GM23338 (cell line): Measurements from ENCODE around the gene LYST. TPM values are rescaled to one million over a fixed set of nuclear protein-coding genes. Genes with fewer than 3 reads are reported as not detected.
"Not testable (repeated sequence)": the region's sequence is repeated elsewhere in the genome, so short reads cannot be mapped to it uniquely, and the experiment has no call there.

ENCODE experiments used
- ATAC-seq: fragments of 200-7000 bp; cut with Tn5 transposase; 3 replicates; pipeline ENCODE4 v1.9.1; 2020
- DNase-seq: peaks from one replicate; pipeline ENCODE4 v3.0.0-alpha.2; 2015; ENCODE audit warnings: low spot score
- H2AFZ ChIP-seq: fragments of 200-600 bp; sonication (generic); 2 replicates; pipeline ENCODE4 v1.8.0; 2016; ENCODE audit warnings: antibody characterized with exemption, mild to moderate bottlenecking, moderate library complexity
- H3F3A ChIP-seq: fragments of 200-600 bp; sonication (generic); replicated peaks from 2 replicates; pipeline ENCODE4 v1.8.0; 2017; ENCODE audit warnings: antibody characterized with exemption, mixed run types, low read depth
- H3K27ac ChIP-seq: fragments of 200-600 bp; sonication (generic); 2 replicates; pipeline ENCODE4 v1.6.1; 2016; ENCODE audit warnings: low read depth
- H3K27me3 ChIP-seq: fragments of 200-600 bp; sonication (generic); 2 replicates; pipeline ENCODE4 v1.8.0; 2016; ENCODE audit warnings: mild to moderate bottlenecking, mixed run types, moderate library complexity; ENCODE audit not compliant: insufficient read depth
- H3K36me3 ChIP-seq: fragments of 200-600 bp; sonication (generic); 2 replicates; pipeline ENCODE4 v1.8.0; 2016; ENCODE audit warnings: mild to moderate bottlenecking; ENCODE audit not compliant: insufficient read depth
- H3K4me1 ChIP-seq: fragments of 200-600 bp; sonication (generic); 2 replicates; pipeline ENCODE4 v1.8.0; 2016; ENCODE audit warnings: mild to moderate bottlenecking, moderate library complexity; ENCODE audit not compliant: insufficient read depth
- H3K4me2 ChIP-seq: fragments of 200-600 bp; sonication (generic); 2 replicates; pipeline ENCODE4 v1.7.1; 2017; ENCODE audit warnings: mixed run types
- H3K4me3 ChIP-seq: fragments of 200-600 bp; sonication (generic); 2 replicates; pipeline ENCODE4 v1.6.1; 2016; ENCODE audit warnings: mixed run types
- H3K79me2 ChIP-seq: fragments of 200-600 bp; sonication (generic); replicated peaks from 2 replicates; pipeline ENCODE4 v1.8.0; 2017; ENCODE audit warnings: mild to moderate bottlenecking; ENCODE audit not compliant: insufficient read depth
- H3K9me2 ChIP-seq: fragments of 200-600 bp; sonication (generic); 2 replicates; pipeline ENCODE4 v1.8.0; 2017; ENCODE audit not compliant: insufficient read depth
- H4K20me1 ChIP-seq: fragments of 200-600 bp; sonication (generic); replicated peaks from 2 replicates; pipeline ENCODE4 v1.8.0; 2017; ENCODE audit warnings: mild to moderate bottlenecking; ENCODE audit not compliant: insufficient read depth
- H3K27ac Mint-ChIP-seq: 2 replicates; pipeline ENCODE4 v1.8.0; 2020; ENCODE audit warnings: inconsistent platforms, mild to moderate bottlenecking, moderate library complexity, mixed read lengths
- H3K27me3 Mint-ChIP-seq: 3 replicates; pipeline ENCODE4 v1.8.0; 2022; ENCODE audit warnings: low read depth, mild to moderate bottlenecking, moderate library complexity, mixed read lengths, inconsistent platforms; ENCODE audit not compliant: insufficient read depth, poor library complexity
- H3K36me3 Mint-ChIP-seq: 3 replicates; pipeline ENCODE4 v1.8.0; 2021; ENCODE audit warnings: low read depth, mild to moderate bottlenecking, inconsistent platforms, moderate library complexity, mixed read lengths
- H3K4me1 Mint-ChIP-seq: 3 replicates; pipeline ENCODE4 v1.8.0; 2020; ENCODE audit warnings: mild to moderate bottlenecking, inconsistent platforms, mixed read lengths
- H3K4me3 Mint-ChIP-seq: 3 replicates; pipeline ENCODE4 v1.8.0; 2021; ENCODE audit warnings: moderate library complexity, mild to moderate bottlenecking, inconsistent platforms, mixed read lengths
- H3K9me3 Mint-ChIP-seq: 3 replicates; pipeline ENCODE4 v1.8.0; 2020; ENCODE audit warnings: moderate library complexity, mild to moderate bottlenecking, inconsistent platforms, mixed read lengths
- EZH2 ChIP-seq: fragments of 200-600 bp; sonication (generic); IDR thresholded peaks from one replicate; pipeline ENCODE4 v1.8.0; 2017; ENCODE audit warnings: antibody characterized with exemption, mild to moderate bottlenecking, low read depth; ENCODE audit not compliant: unreplicated experiment
- EZH2phosphoT487 ChIP-seq: fragments of 200-600 bp; sonication (generic); IDR thresholded peaks from one replicate; pipeline ENCODE4 v1.8.1; 2018; ENCODE audit warnings: antibody characterized with exemption; ENCODE audit not compliant: unreplicated experiment
- ZNF114 ChIP-seq: fragments of 250-450 bp; sonication (Bioruptor Pico); IDR thresholded peaks from 2 replicates; pipeline ENCODE4 v1.5.0; 2020; ENCODE audit warnings: mild to moderate bottlenecking, moderate library complexity
- ZNF331 ChIP-seq: fragments of 250-450 bp; sonication (Bioruptor Pico); IDR thresholded peaks from 2 replicates; pipeline ENCODE4 v1.5.0; 2020; ENCODE audit warnings: low read depth, mild to moderate bottlenecking, moderate library complexity
- polyA plus RNA-seq: library from polyadenylated mRNA; unstranded; fragments of >200 nt; fragmentation: Nextera tagmentation; extraction: Ambion mirVana; gene quantifications from 2 replicates; pipeline ENCODE4 v1.2.1, GENCODE V29; 2016
- total RNA-seq: library from RNA; depleted of rRNA; stranded (reverse); fragments of >200 nt; shearing (Covaris generic); gene quantifications from 2 replicates; pipeline ENCODE4 v1.2.3, GENCODE V29; 2014
- TF ChIP-seq, protein P1 (sequence below): IDR thresholded peaks from 2 replicates; pipeline ENCODE4 v1.6.1; 2016; ENCODE audit warnings: antibody characterized with exemption
- TF ChIP-seq, protein P2 (sequence below): IDR thresholded peaks from one replicate; pipeline ENCODE4 v1.6.1; 2018; ENCODE audit warnings: antibody characterized with exemption; ENCODE audit not compliant: unreplicated experiment
- TF ChIP-seq, protein P3 (sequence below), 2 experiments: fragments of 200-600 bp in 1 of 2; sonication (generic) in 1 of 2; conservative IDR thresholded peaks; 2 replicates each; pipeline versions ENCODE4 v1.5.1 to v1.6.1; 2016 to 2017; ENCODE audit warnings: antibody characterized with exemption in 2 of 2, low read depth in 2 of 2, mild to moderate bottlenecking in 2 of 2, moderate library complexity in 1 of 2

The LYST gene
- total and polyA plus RNA-seq, 2 experiments from 2014 or later, result 0.21 to 1.0 TPM

GRCh38 chr1:235648407-235648907, 218.2 kb downstream of the LYST start:
- H3K9me3 Mint-ChIP-seq, result no peaks in the 10 kb centered on the region
- Histone ChIP-seq H3K79me2 (peaks cover 51% of the 10 kb centered on the region), H2AFZ (peak overlapping the region; percentile 82), H3K4me3 (peak overlapping the region; percentile 86), H3K4me1 (peaks cover 33% of the 10 kb centered on the region), H3K36me3 (no peaks in the 10 kb centered on the region), H3K27ac (peak overlapping the region; percentile 57; the same call in 1 of the 2 replicates), H3K27me3 (peaks cover 19% of the 10 kb centered on the region), H3K9me2 (peaks cover 3% of the 10 kb centered on the region; the same call in 1 of the 2 replicates), H3F3A (no peaks in the 10 kb centered on the region; the same call in 1 of the 2 replicates), H4K20me1 (peaks cover 8% of the 10 kb centered on the region; the same call in 1 of the 2 replicates), H3K4me2 (peak overlapping the region; percentile 97)
- peak overlapping the region; percentile 87 for H3K4me3 Mint-ChIP-seq
- peaks cover 34% of the 10 kb centered on the region for H3K27me3 Mint-ChIP-seq
- TF ChIP-seq ZNF331 (CRISPR knock-in tag), result no peak
- no peak for TF ChIP-seq EZH2
- TF ChIP-seq, protein P1, sequence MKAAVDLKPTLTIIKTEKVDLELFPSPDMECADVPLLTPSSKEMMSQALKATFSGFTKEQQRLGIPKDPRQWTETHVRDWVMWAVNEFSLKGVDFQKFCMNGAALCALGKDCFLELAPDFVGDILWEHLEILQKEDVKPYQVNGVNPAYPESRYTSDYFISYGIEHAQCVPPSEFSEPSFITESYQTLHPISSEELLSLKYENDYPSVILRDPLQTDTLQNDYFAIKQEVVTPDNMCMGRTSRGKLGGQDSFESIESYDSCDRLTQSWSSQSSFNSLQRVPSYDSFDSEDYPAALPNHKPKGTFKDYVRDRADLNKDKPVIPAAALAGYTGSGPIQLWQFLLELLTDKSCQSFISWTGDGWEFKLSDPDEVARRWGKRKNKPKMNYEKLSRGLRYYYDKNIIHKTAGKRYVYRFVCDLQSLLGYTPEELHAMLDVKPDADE, result no peak
- TF ChIP-seq, protein P2, sequence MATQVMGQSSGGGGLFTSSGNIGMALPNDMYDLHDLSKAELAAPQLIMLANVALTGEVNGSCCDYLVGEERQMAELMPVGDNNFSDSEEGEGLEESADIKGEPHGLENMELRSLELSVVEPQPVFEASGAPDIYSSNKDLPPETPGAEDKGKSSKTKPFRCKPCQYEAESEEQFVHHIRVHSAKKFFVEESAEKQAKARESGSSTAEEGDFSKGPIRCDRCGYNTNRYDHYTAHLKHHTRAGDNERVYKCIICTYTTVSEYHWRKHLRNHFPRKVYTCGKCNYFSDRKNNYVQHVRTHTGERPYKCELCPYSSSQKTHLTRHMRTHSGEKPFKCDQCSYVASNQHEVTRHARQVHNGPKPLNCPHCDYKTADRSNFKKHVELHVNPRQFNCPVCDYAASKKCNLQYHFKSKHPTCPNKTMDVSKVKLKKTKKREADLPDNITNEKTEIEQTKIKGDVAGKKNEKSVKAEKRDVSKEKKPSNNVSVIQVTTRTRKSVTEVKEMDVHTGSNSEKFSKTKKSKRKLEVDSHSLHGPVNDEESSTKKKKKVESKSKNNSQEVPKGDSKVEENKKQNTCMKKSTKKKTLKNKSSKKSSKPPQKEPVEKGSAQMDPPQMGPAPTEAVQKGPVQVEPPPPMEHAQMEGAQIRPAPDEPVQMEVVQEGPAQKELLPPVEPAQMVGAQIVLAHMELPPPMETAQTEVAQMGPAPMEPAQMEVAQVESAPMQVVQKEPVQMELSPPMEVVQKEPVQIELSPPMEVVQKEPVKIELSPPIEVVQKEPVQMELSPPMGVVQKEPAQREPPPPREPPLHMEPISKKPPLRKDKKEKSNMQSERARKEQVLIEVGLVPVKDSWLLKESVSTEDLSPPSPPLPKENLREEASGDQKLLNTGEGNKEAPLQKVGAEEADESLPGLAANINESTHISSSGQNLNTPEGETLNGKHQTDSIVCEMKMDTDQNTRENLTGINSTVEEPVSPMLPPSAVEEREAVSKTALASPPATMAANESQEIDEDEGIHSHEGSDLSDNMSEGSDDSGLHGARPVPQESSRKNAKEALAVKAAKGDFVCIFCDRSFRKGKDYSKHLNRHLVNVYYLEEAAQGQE, result no peak
- TF ChIP-seq, protein P3, sequence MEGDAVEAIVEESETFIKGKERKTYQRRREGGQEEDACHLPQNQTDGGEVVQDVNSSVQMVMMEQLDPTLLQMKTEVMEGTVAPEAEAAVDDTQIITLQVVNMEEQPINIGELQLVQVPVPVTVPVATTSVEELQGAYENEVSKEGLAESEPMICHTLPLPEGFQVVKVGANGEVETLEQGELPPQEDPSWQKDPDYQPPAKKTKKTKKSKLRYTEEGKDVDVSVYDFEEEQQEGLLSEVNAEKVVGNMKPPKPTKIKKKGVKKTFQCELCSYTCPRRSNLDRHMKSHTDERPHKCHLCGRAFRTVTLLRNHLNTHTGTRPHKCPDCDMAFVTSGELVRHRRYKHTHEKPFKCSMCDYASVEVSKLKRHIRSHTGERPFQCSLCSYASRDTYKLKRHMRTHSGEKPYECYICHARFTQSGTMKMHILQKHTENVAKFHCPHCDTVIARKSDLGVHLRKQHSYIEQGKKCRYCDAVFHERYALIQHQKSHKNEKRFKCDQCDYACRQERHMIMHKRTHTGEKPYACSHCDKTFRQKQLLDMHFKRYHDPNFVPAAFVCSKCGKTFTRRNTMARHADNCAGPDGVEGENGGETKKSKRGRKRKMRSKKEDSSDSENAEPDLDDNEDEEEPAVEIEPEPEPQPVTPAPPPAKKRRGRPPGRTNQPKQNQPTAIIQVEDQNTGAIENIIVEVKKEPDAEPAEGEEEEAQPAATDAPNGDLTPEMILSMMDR (conservative IDR thresholded peaks at IDR 0.05; ENCODE audit: low read depth in 2 of 2), result no peak
- TF ChIP-seq ZNF114 (CRISPR knock-in tag), result no peak
- TF ChIP-seq EZH2phosphoT487, result no peak
- H3K4me1 Mint-ChIP-seq, result peaks cover 51% of the 10 kb centered on the region
- H3K27ac Mint-ChIP-seq, result peak overlapping the region; percentile 82; the same call in 1 of the 2 replicates
- ATAC-seq, result peak; percentile 10
- DNase-seq, result peak; percentile 61
- H3K36me3 Mint-ChIP-seq, result no peaks in the 10 kb centered on the region; the same call in 2 of the 3 replicates

- peaks cover 42% of the 10 kb centered on the region for H3K4me1 ChIP-seq
- not testable (repeated sequence) for H3K27ac Mint-ChIP-seq, H3K9me3 Mint-ChIP-seq, H2AFZ ChIP-seq, ATAC-seq, H3K36me3 ChIP-seq, H3F3A ChIP-seq, DNase-seq, H3K27ac ChIP-seq, H3K9me2 ChIP-seq, H3K36me3 Mint-ChIP-seq
- peak overlapping the region; percentile 87; the same call in 1 of the 3 replicates for H3K4me3 Mint-ChIP-seq
- H3K27me3 Mint-ChIP-seq, result peaks cover 31% of the 10 kb centered on the region
- peaks cover 14% of the 10 kb centered on the region for H3K27me3 ChIP-seq
- peaks cover 59% of the 10 kb centered on the region for H3K79me2 ChIP-seq
- H3K4me2 ChIP-seq, result peak overlapping the region; percentile 97; the same call in 1 of the 2 replicates
- peaks cover 13% of the 10 kb centered on the region; the same call in 1 of the 2 replicates for H4K20me1 ChIP-seq
- H3K4me3 ChIP-seq, result peak overlapping the region; percentile 86; the same call in 1 of the 2 replicates
- peaks cover 60% of the 10 kb centered on the region for H3K4me1 Mint-ChIP-seq
Observed at GRCh38 chr1:235647537-235647936, 219.2 kb downstream of the LYST start.
